HG02981 (cell line): ENCODE results near the gene MAST3.
A peak's percentile ranks its signal among the peaks of the same experiment; 100 is the strongest.

ENCODE experiments used
- ATAC-seq: cut with Tn5 transposase; IDR thresholded peaks from one replicate; pipeline ENCODE4 v1.9.1; 2021; ENCODE audit warnings: mild to moderate bottlenecking, moderate library complexity; ENCODE audit not compliant: unreplicated experiment

The MAST3 gene

GRCh38 chr19:18097217-18097992 is at the start of gene MAST3:
Gene MAST3, plus strand, starts transcription at chr19:18097778. Its CDS starts 15 bp downstream, at chr19:18097793.
- peak; percentile 52 for ATAC-seq

- no peak for ATAC-seq
These were observed 48.2 kb upstream of the MAST3 start for GRCh38 chr19:18049385-18049784.

DNA sequence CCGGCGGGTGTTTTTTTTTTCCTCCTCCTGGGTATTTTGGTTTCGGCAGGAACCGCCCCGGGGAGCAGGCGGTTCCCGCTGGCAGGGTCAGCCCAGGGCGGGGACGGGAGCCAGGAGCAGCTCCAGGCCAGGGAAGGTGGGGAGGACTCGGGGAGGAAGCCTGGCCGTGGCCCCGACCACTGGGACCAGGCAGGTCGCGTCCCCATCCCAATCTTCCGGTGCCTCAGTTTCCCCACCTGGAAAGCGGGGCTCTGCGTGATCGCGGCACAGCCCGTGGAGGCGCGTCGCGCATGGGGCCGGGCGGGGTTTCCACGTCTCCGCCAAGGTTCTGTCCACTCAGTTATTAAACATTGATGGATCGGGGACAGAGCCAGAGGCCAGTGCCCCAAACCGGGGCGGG is 45.7 kb upstream of the MAST3 start:
- no peak for ATAC-seq

GRCh38 chr19:18053576-18054219 is 43.9 kb upstream of the MAST3 start:
- no peak for ATAC-seq

DNA sequence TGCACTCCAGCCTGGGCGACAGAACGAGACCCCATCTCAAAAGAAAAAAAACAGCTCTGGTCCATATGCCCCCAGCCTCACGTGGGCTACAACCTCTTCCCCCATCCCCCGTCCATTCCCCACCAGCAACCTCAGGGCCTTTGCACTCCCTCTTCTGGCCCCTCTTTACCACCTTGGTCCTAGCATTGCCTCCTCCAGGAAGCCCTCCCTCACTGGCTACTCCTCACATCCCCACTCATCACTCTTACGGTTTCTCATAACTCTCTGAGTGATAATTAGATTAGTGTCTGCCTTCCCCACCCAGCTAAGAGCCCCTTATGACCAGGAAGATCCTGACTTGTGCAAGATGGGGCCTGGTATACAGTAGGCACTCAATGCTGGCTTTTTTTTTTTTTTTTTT is 41.6 kb upstream of the MAST3 start:
- ATAC-seq, result no peak

DNA sequence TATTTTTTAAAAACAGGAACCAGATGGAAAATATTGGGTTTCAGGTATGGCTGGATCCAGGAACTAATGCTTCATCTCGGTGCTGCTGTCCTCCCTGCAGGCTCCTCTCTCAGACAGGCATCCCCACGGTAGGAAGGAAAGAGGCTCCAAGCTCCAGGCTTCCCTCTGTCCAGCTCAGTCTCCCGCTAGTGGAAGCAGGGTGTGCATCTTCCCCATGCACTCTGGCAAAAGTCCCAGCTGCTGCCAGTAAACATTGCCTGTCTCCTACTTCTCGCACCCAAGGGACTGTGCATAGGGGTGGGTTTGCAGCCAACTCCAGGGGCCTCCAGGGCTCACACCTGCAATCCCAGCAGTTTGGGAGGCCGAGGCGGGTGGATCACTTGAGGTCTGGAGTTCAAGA is 40.0 kb upstream of the MAST3 start:
- ATAC-seq, result no peak

- no peak for ATAC-seq
These were observed 39.2 kb upstream of the MAST3 start for GRCh38 chr19:18058208-18059009.

DNA sequence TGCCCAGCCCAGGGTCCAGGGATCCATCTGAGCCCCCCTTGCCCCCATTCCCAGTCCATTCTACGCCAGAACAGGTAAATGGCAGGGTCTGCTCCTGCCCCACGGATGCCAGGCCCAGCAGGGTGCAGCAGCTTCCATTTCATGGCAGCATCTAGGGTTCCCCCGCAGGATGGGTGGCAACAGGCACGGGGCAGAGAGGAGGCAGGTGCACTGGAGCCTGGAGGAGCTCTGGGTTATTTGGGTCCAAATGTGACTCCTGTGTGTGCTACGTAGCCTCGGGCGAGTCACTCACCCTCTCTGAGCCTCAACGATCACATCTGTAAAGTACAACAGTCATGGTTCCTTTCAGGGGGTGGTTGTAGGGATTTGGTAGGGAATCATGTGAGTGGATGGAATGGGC is 38.3 kb upstream of the MAST3 start:
- ATAC-seq, result no peak

- no peak for ATAC-seq
These were observed 37.7 kb upstream of the MAST3 start for GRCh38 chr19:18059902-18060301.

- ATAC-seq, result no peak
These were observed 37.1 kb upstream of the MAST3 start for GRCh38 chr19:18060472-18060871.

DNA sequence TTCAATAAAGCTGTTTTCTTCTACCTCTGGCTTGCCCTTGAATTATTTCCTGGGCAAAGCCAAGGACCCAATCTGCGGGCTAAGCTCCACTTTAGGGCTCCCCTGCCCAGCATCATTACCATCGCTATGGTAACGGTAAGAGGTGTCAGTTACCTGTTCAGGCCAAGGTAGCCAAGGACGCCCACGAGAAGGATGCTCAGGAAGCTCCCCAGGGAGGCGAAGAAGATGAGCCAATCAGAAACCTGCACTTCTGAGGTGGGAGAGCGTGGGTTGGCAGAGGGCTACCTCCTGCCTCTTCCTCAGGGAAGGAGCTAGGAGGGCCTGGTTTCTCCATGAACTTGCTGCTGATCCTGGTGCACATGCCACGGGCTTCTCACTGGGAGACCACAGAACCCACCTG is 35.5 kb upstream of the MAST3 start:
- no peak for ATAC-seq

DNA sequence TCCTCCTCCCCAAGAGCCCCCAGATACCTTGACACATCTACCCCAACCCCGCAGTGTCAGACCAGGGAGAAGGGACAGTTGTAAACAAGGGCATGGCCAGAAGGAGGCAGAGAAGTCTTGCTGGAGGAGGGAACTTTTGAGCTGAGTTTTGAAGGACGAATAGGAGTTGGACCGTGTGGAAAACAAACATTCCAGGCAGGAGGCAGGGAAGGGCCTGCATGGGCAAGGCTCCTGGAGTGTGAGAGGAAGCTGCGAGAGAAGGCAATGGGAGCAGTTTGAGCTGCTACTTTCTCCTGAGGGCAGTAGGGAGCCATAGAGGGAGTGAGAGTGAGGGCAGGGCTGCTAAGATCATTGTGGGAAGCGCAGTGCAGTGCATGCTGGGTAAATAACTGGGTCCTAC is 34.1 kb upstream of the MAST3 start:
- no peak for ATAC-seq

DNA sequence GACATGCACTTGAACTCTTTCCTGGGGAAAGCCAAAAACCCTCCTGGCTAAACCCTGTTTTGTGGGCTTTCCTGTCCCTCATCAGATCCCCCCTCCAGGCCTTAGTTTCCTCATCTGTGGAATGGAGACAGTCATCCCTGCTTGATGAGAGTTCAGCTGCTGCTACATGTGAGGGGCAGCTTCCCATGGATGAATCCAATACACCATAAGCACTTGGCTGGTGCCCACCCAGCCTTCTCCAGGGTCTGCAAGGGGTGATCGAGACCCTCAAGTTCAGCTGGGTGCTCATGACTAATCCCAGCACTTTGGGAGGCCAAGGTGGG is 32.4 kb upstream of the MAST3 start:
- ATAC-seq, result no peak

- ATAC-seq, result no peak
These were observed 29.2 kb upstream of the MAST3 start for GRCh38 chr19:18068395-18068794.

DNA sequence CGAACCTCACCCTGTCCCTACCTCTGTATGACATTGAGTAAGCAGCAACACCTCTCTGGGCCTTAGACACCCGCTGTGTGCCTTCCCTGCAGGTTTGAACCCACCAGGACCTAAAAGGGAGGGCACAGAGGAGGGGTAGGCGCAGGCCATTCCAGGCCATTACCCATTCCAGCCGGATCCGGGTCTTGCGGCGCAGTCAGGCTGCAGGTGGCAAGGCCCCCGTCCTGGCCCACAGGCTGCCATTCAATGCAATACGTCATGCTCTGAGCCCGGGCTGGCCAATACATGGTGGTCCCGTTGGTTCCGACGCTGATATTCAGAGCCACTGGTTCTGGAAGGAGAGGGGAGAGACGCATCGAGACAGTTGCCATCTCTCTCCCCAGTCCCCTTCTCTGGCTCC is 28.2 kb upstream of the MAST3 start:
- ATAC-seq, result no peak

GRCh38 chr19:18070181-18070580 is 27.4 kb upstream of the MAST3 start:
- ATAC-seq, result no peak

GRCh38 chr19:18072335-18072734 is 25.2 kb upstream of the MAST3 start:
- ATAC-seq, result no peak

DNA sequence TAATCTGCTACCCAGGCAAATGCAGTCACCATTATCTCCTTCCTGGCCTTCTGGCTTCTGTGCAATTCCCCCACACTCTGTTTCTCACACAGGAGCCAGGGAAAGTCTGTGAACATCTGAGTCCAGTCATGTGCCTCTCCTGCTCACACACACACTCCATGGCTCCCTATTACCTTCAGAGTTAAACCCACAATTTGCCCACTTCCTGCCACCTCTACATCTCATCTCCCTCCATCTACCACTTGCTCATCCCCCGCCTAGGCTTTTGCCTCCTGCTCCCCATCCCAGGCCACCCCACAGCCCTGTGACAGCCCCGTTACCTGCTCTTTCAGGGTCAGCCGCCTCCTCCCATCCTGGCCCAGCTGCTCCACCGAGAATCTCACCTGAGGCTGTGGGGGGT is 24.4 kb upstream of the MAST3 start:
- ATAC-seq, result no peak

GRCh38 chr19:18074192-18074591 is 23.4 kb upstream of the MAST3 start:
- no peak for ATAC-seq

DNA sequence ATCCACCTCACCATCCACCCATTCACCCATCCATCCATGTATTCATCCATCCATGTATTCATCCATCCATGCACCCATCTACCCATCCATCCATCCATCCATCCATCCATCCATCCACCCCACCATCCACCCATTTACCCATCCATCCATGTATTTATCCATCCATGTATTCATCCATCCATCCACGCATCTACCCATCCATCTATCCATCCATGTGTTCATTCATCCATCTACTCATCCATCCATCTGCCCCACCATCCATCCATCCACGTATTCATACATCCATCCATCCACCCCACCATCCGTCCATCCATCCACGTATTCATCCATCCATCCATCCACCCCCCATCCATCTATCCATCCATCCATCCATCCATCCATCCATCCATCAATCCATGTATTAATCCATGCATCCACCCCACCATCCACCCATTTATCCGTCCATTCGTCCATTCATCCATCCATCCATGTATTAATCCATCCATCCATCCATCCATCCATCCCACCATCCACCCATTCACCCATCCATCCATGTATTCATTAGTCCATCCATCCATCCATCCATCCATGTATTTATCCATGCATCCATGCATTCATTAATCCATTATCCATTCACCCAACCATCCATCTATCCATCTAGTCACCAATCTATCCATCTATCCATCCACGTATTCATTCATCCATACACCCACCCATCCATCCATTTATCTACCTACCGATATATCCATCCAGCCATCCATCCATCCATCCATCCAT is 13.5 kb upstream of the MAST3 start:
- ATAC-seq, result no peak
